Measurements from ENCODE around the gene SPATA20. TPM values are rescaled to one million over a fixed set of nuclear protein-coding genes. Genes with fewer than 3 reads are reported as not detected.

SPATA20 gene
- total and polyA plus RNA-seq, 2 of the 13 experiments (the other 11 are each of a cell fraction or from before 2014, with no cell fraction given), result 36.1 to 64.8 TPM

DNA sequence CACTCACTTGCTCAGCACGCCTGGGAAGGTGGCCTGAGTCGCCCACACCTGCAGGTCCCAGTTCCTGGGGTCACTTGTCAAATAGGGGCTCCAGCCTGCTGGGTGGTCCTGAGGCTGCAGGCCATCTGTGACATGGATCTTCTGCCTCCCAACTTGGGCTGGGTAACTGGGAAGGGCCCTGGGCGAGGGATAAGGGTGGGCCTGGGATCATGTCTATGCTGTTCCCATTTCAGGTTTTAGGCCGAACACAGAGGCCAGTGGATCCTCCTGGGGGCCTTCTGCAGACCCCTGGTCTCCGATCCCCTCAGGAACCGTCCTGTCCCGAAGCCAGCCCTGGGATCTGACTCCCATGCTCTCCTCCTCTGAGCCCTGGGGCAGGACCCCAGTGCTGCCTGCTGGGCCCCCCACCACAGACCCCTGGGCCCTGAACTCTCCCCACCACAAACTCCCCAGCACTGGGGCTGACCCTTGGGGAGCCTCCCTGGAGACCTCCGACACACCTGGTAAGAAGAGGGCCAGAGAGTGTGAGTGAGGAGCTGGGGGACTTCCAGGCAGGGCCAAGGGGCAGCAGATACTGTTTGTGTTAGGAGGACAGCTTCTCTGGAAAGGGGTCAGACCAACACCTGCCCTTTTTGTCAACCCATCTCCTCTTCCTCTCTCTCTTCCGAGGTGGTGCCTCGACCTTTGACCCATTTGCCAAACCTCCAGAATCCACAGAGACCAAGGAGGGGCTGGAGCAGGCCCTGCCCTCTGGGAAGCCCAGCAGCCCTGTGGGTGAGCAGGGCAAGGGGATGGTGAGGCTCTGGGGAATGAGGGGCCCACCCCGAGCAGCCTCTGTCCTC is 6.2 kb upstream of the SPATA20 start (continued):
- TF ChIP-seq ZSCAN31 (CRISPR knock-in tag; IDR thresholded peaks at IDR 0.05; ENCODE audit: low read depth) (peak; percentile 57; the same call in 1 of the 2 replicates), HOXA5 (CRISPR knock-in tag; IDR thresholded peaks at IDR 0.05) (no peak), IRF2 (CRISPR knock-in tag; IDR thresholded peaks at IDR 0.05) (no peak), BATF2 (CRISPR knock-in tag; IDR thresholded peaks at IDR 0.05) (no peak), TEAD2 (CRISPR knock-in tag; IDR thresholded peaks at IDR 0.05) (no peak), BRCA1 (CRISPR knock-in tag; IDR thresholded peaks at IDR 0.05) (no peak), FOXK2 (IDR thresholded peaks at IDR 0.05) (no peak), POGZ (CRISPR knock-in tag; IDR thresholded peaks at IDR 0.05) (0 out of 2 replicates have a peak, but pooled peaks have one; percentile 17), SALL2 (CRISPR knock-in tag; IDR thresholded peaks at IDR 0.05) (0 out of 2 replicates have a peak, but pooled peaks have one; percentile 23), HCFC1 (IDR thresholded peaks at IDR 0.05; ENCODE audit: low read depth, low read length) (no peak), ZNF207 (IDR thresholded peaks at IDR 0.05; ENCODE audit: borderline replicate concordance) (no peak), ZMAT3 (CRISPR knock-in tag; conservative IDR thresholded peaks at IDR 0.05) (no peak)
- TF ChIP-seq, protein P1, sequence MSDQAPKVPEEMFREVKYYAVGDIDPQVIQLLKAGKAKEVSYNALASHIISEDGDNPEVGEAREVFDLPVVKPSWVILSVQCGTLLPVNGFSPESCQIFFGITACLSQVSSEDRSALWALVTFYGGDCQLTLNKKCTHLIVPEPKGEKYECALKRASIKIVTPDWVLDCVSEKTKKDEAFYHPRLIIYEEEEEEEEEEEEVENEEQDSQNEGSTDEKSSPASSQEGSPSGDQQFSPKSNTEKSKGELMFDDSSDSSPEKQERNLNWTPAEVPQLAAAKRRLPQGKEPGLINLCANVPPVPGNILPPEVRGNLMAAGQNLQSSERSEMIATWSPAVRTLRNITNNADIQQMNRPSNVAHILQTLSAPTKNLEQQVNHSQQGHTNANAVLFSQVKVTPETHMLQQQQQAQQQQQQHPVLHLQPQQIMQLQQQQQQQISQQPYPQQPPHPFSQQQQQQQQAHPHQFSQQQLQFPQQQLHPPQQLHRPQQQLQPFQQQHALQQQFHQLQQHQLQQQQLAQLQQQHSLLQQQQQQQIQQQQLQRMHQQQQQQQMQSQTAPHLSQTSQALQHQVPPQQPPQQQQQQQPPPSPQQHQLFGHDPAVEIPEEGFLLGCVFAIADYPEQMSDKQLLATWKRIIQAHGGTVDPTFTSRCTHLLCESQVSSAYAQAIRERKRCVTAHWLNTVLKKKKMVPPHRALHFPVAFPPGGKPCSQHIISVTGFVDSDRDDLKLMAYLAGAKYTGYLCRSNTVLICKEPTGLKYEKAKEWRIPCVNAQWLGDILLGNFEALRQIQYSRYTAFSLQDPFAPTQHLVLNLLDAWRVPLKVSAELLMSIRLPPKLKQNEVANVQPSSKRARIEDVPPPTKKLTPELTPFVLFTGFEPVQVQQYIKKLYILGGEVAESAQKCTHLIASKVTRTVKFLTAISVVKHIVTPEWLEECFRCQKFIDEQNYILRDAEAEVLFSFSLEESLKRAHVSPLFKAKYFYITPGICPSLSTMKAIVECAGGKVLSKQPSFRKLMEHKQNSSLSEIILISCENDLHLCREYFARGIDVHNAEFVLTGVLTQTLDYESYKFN (CRISPR knock-in tag; conservative IDR thresholded peaks at IDR 0.05), result no peak
- TF ChIP-seq, protein P2, sequence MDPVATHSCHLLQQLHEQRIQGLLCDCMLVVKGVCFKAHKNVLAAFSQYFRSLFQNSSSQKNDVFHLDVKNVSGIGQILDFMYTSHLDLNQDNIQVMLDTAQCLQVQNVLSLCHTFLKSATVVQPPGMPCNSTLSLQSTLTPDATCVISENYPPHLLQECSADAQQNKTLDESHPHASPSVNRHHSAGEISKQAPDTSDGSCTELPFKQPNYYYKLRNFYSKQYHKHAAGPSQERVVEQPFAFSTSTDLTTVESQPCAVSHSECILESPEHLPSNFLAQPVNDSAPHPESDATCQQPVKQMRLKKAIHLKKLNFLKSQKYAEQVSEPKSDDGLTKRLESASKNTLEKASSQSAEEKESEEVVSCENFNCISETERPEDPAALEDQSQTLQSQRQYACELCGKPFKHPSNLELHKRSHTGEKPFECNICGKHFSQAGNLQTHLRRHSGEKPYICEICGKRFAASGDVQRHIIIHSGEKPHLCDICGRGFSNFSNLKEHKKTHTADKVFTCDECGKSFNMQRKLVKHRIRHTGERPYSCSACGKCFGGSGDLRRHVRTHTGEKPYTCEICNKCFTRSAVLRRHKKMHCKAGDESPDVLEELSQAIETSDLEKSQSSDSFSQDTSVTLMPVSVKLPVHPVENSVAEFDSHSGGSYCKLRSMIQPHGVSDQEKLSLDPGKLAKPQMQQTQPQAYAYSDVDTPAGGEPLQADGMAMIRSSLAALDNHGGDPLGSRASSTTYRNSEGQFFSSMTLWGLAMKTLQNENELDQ (CRISPR knock-in tag; IDR thresholded peaks at IDR 0.05; ENCODE audit: borderline replicate concordance), result no peak
- TF ChIP-seq, protein P3, sequence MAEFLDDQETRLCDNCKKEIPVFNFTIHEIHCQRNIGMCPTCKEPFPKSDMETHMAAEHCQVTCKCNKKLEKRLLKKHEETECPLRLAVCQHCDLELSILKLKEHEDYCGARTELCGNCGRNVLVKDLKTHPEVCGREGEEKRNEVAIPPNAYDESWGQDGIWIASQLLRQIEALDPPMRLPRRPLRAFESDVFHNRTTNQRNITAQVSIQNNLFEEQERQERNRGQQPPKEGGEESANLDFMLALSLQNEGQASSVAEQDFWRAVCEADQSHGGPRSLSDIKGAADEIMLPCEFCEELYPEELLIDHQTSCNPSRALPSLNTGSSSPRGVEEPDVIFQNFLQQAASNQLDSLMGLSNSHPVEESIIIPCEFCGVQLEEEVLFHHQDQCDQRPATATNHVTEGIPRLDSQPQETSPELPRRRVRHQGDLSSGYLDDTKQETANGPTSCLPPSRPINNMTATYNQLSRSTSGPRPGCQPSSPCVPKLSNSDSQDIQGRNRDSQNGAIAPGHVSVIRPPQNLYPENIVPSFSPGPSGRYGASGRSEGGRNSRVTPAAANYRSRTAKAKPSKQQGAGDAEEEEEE (CRISPR knock-in tag; IDR thresholded peaks at IDR 0.05; ENCODE audit: borderline replicate concordance), result no peak
- TF ChIP-seq, protein P4, sequence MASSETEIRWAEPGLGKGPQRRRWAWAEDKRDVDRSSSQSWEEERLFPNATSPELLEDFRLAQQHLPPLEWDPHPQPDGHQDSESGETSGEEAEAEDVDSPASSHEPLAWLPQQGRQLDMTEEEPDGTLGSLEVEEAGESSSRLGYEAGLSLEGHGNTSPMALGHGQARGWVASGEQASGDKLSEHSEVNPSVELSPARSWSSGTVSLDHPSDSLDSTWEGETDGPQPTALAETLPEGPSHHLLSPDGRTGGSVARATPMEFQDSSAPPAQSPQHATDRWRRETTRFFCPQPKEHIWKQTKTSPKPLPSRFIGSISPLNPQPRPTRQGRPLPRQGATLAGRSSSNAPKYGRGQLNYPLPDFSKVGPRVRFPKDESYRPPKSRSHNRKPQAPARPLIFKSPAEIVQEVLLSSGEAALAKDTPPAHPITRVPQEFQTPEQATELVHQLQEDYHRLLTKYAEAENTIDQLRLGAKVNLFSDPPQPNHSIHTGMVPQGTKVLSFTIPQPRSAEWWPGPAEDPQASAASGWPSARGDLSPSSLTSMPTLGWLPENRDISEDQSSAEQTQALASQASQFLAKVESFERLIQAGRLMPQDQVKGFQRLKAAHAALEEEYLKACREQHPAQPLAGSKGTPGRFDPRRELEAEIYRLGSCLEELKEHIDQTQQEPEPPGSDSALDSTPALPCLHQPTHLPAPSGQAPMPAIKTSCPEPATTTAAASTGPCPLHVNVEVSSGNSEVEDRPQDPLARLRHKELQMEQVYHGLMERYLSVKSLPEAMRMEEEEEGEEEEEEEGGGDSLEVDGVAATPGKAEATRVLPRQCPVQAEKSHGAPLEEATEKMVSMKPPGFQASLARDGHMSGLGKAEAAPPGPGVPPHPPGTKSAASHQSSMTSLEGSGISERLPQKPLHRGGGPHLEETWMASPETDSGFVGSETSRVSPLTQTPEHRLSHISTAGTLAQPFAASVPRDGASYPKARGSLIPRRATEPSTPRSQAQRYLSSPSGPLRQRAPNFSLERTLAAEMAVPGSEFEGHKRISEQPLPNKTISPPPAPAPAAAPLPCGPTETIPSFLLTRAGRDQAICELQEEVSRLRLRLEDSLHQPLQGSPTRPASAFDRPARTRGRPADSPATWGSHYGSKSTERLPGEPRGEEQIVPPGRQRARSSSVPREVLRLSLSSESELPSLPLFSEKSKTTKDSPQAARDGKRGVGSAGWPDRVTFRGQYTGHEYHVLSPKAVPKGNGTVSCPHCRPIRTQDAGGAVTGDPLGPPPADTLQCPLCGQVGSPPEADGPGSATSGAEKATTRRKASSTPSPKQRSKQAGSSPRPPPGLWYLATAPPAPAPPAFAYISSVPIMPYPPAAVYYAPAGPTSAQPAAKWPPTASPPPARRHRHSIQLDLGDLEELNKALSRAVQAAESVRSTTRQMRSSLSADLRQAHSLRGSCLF (CRISPR knock-in tag; IDR thresholded peaks at IDR 0.05; ENCODE audit: borderline replicate concordance), result no peak

All from HepG2 (cell line).